ENCODE results near the gene PRSS57.
A peak's percentile ranks its signal among the peaks of the same experiment; 100 is the strongest.
"Not testable (repeated sequence)": the region's sequence is repeated elsewhere in the genome, so short reads cannot be mapped to it uniquely, and the experiment has no call there.

The PRSS57 gene

DNA sequence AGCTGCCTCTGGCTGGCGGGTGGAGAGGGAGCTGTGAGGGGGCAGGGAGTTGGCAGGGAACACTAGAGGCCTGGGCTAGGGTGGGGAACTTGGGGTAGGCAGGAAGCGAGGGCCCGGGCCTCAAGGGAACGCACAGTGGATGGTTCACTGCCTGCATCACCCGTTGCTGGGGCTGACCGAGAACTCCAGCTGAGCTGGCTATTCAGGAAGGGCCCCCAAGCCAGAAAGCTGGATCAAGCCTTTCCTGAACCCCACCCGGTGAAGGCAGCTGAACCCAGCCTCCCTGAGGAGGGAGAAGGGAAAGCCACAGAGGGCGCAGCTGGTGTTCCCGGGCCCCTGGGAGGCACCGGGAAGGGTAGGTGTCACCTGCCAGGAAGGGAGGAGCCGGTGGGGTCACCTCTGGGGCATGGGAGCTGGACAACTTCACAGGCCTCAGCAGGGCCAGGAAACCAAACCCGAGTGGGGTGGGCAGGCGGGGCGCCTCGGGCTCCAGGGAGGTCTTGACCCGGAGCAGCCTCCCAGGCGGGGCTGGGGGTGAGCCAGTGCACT, 27.4 kb upstream of the PRSS57 start:
- no peak for DNase-seq

DNA sequence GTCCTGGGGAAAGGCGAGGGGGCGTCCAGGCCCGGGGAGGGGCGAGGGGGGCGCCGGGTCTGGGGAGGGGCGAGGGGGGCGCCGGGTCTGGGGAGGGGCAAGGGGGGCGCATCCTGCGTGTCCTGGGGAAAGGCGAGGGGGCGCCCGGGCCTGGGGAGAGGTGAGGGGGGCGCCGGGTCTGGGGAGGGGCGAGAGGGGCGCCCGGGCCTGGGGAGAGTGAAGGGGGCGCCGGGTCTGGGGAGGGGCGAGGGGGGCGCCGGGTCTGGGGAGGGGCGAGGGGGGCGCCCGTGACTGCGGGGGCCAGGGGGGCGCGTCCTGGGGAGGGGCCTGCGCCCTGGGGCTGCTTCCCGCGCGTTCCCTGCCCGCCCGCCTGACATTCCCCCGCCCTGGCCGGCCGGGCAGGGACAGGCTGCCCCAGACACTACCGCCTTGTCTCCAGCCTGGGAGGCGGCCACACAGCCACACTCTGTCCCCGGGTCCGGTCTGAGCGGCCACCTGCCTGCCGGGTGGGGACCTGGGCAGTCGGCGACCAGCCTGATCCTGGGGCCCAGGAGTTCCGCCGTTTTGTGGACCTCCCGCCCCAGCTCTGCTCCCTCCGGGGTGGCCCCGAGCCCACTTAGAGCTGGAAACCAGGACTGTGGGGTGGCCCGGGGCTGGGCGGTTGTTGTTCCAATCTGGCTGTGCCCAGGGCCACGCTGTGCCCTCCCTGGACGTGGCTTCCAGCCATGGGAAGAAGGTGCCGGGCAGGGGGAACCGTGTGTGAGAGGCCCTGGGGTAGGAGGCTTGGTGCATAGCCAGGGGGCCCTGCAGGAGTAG, 25.3 kb upstream of the PRSS57 start:
- DNase-seq: no peak

DNA sequence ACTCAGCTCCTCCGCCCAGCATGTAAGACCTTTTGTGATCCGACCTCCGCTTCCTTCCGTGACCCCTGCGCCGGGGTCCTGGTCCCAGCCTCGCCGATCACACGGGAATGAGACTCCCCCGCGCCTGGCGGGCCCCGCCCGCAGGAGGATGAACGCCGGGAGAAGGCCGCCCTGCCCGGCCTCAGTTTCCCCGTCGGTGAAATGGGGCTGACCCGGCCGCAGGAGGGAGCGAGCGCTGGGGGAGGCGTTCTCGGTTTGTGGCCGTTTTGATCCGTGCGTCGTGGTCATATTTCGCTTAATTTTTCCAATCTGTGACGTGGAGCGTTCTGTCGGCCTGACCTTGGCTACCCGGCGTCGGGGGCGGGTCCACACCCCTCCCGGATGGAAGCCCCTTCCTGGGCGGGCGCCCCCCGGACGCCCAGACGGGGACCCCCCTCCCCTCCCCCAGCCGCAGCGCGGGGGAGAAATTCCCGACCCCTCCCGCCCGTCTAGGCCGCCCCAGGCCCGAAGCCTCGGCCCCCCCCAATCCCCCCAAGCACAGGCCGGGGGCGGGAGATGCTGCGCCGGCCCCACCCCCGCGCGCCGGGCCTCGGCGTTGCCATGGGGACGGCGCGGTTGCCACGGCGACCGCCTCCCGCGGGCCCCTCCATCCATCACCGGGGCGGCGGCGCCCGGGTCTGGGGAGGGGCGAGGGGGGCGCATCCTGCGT, 24.5 kb upstream of the PRSS57 start:
- DNase-seq: no peak

DNA sequence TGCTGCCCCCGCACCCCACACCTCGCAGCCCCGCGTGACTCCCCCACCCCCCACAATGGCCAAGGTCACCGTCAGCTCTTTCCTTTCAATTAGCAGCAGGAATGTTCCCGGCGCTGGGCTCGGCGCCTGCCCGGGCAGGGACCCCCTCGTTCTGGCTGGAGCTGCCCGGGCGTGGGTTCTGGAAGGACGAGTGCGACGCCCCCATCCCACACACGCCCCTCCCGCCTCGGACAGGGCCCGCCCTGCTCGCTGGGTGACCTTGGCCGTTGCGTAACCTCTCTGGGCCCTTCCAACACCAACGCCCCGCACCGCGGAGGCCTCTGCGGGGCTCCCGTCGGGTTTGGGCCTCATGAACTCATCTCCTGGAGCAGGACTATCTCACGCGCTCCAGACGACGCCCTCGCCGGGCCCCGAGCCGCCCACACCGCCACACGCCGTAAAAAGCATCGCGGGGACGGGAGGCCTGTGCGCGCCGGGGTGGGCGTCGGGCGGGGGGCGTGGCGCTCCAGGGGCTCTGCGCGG, 23.8 kb upstream of the PRSS57 start:
- no peak for DNase-seq

DNA sequence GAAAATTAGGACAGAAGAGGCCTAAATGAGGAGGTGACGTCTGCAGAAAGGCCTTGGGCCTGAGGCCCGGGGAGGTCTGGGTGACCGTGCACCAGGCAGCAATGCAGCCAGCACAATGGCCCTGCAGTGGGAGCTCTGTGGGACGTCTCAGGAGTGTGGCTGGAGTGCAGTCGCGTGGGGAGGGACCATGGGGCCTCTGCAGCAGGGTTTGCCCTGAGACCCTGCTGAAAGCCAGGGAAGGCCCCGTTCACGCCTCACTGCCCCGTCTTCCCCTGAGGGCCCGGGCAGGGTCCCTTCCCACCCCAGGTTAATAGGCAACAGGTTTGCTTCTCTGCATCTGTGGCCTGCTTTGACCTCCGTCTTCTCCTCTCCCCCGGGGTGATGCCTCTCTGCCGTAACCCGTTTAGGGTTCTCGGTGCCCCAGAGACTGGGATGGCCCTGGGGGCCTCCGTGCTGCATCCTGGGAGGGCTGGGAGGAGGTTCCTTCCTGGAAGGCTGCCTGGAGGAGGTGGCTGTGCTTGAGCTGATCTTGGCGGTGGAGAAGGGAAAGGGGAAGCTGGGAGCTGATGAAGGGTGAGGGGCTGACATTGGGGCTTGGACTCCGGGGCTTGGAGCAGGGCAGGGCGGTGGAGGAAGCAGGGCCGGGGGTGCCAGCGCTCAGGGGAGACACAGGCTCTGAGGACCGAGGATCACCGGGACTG, 23.1 kb upstream of the PRSS57 start:
- DNase-seq: no peak

DNA sequence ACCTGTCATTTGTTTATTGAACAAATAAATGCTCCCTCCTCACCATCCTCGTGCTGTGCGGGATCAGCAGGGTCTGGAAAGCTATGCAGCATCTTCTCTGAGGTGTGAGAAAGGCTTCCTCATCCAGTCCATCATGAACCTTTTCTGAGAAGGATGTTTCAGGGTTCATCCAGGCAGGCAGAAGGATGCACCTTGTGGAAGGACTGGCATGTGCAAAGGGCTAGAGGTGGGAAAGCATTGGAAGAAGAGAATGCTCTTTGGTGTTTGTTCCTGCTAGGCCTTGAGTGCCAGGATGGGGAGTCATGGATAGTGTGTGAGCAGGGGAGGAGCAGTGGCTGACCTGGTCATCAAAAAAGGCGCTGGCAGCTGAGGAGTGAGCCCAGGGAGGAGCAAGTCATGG, 20.1 kb upstream of the PRSS57 start:
- no peak for DNase-seq

DNA sequence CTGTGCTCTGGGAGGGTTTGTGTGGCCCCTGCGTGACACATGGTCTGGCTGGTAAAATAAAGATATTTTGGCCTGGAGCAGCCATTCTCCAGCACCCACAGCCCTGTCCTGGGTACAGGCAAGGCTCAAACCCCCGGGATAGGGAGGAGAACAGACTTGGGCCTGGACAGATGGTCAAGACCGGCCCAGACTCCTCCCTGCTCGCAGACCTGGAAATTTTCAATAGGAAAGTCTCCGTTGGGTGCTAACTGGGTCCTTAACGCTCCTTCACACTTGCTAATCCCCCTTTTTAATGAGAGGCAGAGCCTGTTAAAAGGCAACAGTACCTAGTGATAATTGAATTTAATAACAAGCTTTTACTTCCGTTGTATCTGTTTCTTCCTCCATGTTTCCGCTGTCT, 16.0 kb upstream of the PRSS57 start:
- peak; percentile 57 for DNase-seq

DNA sequence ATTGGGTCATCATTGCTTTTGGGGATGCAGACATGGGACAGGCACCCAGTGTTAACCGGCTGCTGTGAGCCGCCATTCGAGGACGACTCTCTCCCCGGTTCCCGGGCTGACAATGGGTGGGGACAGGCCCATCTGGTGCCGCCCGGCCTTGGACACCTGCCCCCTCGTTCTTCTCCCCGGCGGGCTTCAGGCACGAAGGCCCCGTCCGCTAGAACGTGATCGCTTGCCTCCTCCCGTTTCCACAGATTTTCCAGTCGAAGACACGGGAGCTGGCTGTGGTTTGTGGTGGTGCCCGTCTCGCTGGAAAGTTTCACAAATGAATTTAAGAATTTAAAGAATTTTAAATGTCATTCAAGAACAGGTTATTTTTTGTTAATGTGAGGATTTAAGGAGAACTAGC, 15.5 kb upstream of the PRSS57 start:
- no peak for DNase-seq

DNA sequence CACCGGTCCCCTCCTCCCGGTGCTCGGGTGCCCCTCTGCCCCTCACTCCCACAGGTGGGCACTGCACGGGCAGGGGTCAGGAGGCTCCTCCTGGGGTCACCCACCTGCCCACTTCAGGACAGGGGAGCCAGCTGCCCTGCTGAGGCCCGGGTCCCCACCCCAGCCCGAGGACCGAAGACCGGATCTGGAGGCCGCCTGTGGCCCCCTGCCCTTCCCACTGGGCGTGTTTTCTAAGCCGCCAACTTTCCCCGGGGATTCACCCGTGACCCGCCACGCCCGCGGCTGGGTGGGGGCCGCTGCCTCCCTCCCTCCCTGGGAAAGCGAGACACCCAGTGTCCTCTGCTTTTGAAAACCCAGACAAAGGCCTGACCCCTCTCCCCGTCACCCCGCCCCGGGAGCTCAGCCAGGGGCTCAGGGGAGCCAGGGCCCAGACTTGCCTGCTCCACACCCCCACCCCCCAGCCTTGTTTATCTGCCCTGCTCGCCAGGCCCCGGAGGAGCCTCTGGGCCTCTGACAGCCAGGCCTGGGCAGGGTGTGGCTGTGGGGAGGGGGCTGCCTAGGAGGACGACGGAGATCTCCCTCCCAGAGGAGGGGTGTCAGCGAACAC, 14.8 kb upstream of the PRSS57 start:
- no peak for DNase-seq

DNA sequence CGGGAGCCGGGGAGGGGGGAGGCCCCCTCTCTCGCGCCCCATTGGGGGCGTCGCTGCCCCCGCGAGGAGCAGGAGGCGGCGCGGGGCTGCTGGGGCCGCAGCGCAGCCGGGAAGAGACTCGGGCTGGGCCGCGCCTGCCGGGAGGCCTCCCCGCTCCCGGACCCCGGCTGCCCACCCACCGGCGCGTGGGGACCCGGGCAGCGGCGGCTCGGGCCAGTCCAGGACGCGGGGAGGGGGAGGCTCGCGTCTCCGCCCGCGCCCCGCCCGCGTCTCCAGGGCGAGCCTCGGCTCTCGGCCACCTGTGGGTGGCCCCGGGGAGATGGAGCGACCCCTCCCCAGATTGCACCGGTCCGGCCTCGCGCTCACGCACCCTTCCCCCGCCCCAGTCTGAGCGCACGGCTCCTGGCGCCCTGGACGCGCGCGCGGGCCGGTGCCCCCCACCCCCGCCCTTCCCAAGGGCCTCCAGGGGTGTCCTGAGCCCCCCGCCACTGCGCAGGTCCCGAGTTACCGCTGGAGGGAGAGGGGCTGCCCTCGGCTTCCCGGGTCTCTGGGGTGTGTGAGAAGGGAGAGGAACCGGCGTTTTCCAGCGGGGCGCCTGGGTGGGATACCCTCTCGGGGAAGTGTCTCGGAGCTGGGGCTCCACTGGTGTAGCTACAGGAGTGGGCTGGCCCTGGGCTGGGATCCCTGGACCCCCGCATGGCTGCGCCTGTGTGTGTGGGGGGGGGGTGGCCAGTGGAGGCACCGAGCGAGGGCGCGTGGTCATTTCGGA, 14.1 kb upstream of the PRSS57 start:
- no peak for DNase-seq

DNA sequence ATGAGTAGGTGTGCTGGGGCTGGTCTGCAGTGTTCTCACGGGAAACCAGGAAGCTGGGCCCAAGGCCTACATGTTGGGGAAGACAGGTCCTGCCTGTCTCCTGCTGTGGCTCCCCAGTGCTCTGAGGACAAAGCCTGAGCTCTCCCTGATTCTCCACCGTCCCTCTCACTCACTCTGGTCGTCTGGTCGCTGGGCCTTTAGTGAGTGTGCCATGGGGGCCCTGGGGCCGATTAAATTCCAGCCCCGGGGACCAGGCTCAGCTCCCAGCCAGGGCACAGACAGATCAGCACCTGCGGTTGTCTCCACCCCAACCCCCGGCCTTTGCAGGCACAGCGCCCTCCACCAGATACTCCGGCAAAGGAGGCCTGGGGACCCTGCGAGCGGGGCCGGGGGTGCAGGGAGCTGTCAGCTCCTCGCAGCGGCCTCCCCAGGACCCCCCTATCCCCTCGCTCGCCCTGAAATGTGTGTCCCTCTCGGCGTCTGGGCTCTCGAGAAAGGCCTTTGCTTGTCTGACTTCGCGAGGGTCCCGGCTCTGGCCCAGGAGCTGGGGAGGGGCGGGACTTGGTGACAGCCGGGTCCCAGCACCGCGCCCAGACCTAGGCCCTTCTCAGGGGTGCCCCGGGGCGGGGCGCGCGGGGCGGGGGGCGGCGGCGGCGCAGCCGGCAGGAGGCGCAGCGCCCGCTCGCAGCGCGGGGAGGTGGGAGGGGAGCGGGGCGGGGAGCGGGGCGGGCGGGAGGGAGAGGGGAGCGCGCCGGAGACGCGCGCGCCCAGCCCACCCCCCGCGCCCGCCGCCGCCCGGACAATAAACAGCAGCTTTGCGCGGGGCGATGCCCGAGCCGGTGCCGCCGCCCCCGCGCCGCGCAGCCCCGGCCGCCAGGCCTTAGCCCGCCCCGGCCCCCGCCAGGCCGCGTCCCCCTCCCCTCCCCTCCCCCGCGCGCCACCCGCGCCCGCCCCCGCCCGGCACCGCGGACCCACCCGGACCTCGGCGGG, 13.2 kb upstream of the PRSS57 start, which contains the start of gene PALM:
Gene PALM, plus strand, starts transcription at position 782 of the 990 bp plus-strand sequence. CDS start 212 bp downstream, outside the sequence.
- DNase-seq: no peak

DNA sequence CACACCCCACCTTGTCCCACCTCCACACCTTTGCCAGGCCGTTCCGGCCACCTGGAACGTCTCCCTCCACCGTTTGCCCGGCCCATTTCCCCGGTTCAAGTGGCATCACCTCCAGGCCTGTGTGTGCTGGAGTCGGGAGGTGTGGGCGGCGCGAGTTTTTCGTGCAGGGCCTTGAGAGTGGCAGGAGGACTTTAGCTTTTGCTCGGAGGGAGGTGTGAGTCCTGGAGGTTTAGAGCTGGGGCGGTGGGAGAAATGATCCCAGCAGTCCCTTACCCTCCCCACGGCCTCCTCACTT, 9.1 kb upstream of the PRSS57 start:
- DNase-seq: no peak

DNA sequence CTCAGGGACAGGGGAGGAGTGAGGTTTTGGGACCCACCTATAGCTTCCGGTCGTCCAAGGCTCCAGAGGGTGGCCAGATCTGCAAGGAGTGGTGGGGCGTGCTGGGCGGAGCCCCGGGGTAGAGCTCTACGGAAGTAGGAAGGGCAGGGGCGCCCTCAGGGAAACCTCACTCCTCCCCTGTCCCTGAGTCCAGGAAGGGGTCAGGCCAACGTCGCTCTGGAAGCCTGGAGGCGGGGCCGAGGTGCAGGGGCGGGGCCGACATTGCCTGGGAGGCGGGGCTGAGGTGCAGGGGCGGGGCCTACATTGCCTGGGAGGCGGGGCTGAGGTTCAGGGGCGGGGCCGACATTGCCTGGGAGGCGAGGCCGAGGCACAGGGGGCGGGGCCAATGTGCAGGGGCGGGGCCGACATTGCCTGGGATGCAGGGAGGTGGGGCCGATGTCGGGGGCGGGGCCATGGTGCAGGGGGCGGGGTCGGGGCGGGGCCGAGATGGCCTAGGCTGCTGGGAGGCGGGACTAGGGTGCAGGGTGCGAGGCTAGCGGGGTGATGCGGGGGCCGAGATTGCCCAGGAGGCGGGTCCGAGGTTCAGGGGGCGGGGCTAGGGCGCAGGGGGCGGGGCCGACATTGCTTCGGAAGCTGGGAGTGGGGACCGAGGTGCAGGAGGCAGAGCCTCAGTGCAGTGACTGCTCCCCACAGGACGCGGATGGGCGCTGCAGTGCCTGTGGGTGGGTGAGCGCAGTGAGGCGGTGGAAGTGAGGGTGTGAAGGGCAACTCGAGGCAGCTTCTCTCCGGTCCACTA, 8.6 kb upstream of the PRSS57 start:
- DNase-seq: peak; percentile 48

DNA sequence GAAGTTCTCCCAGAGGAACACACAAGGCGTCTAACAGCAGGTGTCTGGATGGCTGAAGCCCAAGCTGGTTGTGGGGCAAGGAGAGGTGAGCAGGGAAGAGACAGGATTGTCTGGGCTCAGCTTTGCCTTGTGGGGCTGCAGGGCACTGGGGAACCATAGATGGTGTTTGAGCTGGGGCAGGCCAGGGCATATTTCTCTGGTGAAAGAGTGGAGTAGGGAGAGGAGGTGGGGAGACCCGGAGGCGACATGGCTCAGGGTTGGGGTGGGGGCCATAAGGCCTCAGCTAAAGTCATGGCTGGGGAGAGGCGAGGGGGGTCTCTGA, 8.0 kb upstream of the PRSS57 start:
- DNase-seq: no peak

DNA sequence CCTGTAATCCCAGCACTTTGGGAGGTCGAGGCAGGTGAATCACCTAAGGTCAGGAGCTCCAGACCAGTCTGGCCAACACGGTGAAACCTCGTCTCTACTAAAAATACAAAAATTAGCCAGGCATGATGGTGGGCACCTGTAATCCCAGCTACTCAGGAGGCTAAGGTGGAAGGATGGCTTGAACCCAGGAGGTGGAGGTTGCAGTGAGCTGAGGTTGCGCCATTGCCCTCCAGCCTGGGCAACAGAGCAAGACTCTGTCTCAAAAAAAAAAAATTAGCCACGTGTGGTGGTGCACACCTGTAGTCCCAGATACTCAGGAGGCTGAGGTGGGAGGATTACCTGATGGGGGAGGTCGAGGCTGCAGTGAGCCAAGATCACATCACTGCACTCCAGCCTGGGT, 7.6 kb upstream of the PRSS57 start:
- DNase-seq: not testable (repeated sequence)

DNA sequence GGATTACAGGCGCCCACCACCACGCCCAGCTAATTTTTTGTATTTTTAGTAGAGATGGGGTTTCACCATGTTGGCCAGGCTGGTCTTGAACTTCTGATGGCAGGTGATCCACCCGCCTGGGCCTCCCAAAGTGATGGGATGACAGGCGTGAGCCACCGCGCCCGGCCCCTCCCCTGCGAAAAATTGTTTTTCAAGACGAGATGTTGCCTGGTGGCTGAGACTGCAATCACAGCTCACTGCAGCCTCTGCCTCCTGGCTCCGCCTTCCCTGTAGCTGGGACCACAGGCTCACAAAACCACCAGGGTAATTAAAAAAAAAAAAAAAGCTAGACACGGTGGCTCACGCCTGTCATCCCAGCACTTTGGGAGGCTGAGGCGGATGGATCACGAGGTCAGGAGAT, 4.6 kb upstream of the PRSS57 start:
- peak; percentile 33 for DNase-seq

DNA sequence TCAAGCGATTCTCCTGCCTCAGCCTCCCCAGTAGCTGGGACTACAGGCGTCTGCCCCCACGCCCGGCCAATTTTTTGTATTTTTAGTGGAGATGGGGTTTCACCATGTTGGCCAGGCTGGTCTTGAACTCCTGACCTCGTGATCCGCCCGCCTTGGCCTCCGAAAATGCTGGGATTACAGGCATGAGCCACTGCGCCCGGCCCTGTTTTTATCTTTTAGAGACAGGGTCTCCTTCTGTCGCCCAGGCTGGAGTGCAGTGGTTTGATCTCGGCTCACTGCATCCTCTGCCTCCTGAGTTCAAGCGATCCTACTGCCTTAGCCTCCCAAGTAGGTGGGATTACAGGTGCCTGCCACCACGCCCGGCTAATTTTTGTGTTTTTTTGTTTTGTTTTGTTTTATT, 3.3 kb upstream of the PRSS57 start:
- DNase-seq: not testable (repeated sequence)

DNA sequence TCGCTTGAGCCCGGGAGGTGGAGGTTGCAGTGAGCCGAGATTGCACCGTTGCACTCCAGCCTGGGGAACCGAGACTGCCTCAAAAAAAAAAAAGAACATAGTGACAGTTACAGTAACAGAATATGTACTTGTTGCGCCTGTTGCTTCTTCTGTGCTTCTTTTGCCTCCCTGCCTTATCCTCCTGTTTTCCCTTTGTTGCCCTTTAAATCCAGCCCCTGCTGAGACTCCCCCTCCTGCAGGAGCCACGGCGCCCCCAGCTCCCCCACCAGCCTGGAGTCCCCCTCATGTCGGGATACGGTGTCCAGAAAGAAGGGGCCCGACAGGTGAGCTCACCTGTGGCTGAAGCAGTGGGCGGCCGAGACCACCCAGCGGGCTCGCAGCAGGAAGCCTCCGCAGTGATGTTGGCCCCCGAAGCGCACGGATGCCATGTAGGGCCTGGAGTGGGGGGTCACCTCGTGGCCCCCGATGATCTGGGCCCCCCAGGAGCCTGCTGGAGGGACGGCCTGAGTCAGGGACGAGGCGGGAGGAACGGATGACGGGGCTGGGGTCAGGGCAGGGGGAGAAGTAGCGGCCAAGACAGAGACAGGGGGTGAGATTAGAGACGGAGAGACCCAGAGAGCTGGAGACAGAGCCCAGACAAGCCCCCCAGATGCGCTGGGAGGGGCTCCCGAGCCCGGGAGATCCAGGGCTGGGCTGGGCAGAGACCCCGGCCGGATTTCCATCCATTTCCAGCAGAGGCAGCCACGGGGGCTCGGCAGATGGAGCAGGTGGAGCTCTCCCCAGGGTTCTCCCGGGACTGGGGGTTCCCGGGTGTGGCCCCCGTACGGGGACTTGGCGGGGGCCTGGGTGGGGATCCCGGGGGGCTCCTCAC, 536 bp downstream of the PRSS57 start:
- no peak for DNase-seq

DNA sequence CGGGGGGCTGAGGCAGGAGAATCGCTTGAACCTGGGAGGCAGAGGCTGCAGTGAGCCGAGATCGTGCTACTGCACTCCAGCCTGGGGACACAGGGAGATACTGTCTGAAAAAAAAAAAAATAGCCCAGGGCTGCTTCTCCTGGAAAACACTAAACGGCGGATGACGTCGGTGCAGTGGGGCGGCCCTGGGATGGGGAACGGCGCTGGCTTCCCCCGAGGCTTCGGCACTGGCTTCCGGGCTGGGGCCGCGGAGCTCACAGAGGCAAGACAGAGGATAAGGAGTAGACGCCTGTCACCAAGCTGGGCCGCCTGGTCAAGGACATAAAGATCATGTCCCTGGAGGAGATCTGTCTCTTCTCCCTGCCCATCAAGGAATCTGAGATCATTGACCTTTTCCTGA, 5.0 kb downstream of the PRSS57 start:
- DNase-seq: no peak
